HG02970 (cell line): ENCODE data around the gene DBF4.
"Not testable (repeated sequence)": the region's sequence is repeated elsewhere in the genome, so short reads cannot be mapped to it uniquely, and the experiment has no call there.

Source experiments
- ATAC-seq: cut with Tn5 transposase; IDR thresholded peaks from one replicate; pipeline ENCODE4 v1.9.1; 2021; ENCODE audit warnings: mild to moderate bottlenecking, moderate library complexity, moderate number of reproducible peaks; ENCODE audit not compliant: unreplicated experiment, low FRiP score

The DBF4 gene

GRCh38 chr7:87876040-87876868 is at the start of gene DBF4, which contains the start of gene SLC25A40:
Gene DBF4, plus strand, starts transcription at chr7:87876493. Its CDS starts 240 bp downstream, at chr7:87876733.
Gene SLC25A40, minus strand, starts transcription at chr7:87876360. Its CDS starts 17,633 bp downstream, at chr7:87858727.
- ATAC-seq: peak; percentile 97

GRCh38 chr7:87828383-87828782 is 47.9 kb upstream of the DBF4 start:
- not testable (repeated sequence) for ATAC-seq

DNA sequence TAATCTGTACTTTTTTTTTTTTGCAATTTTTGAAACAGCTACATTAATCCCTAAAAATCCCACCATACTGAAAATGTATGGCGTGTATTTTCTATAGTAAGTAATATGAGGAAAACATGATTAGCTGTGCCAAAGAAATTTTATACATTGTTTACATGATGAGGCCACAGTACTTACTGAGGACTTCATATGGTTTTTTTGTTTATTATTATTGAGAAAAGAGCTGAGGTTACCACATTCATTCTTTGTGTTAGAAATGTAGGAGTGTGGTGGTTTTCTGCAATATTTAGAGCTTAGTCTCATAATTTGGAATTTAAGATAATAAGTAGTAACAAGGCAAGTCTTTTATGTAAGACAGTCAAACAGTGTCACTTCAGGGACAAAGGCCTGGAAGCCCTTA is 45.2 kb upstream of the DBF4 start:
- no peak for ATAC-seq

DNA sequence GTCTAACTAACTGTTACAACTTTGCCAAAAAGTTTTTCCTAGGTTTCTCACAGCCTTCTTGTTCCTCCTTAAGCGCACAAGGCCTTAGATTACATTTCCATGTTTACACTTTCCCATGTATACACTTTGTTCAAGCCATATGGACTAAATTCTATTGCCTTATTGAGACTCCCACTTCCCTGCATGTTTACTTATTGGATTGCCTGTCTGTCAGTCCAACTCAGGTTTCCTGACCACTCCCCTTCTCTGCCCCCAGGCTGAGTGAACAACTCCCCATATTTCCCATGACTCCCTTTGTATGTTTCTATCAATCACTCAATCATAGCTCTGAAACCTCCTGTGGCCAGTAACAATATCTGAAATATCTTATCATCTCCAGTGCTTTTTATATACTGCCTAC is 43.2 kb upstream of the DBF4 start:
- no peak for ATAC-seq

DNA sequence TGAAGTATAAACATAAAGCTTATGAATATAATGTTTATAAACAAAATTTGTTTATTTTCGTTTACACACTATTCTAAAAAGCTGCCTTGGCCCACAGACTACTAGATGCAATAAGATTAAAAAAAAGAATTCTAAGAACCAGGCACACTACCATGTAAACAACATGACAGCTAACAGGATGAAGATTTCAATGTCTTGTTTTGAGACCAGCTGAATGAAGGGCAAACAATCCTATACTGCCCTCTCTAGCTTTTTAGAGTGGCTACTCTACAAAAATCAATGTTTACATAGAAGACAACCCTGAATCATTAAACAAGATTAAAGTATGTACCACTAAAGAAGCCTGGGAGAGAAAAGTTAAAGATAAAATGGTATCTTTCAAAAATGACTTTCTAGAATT is 38.7 kb upstream of the DBF4 start:
- ATAC-seq: no peak

GRCh38 chr7:87850836-87851593 is 25.3 kb upstream of the DBF4 start:
- no peak for ATAC-seq

GRCh38 chr7:87852306-87852705 is 24.0 kb upstream of the DBF4 start:
- ATAC-seq: no peak

- no peak for ATAC-seq
Observed at GRCh38 chr7:87853237-87853864, 22.9 kb upstream of the DBF4 start.

- ATAC-seq: no peak
Observed at GRCh38 chr7:87858417-87859100, 17.7 kb upstream of the DBF4 start.

DNA sequence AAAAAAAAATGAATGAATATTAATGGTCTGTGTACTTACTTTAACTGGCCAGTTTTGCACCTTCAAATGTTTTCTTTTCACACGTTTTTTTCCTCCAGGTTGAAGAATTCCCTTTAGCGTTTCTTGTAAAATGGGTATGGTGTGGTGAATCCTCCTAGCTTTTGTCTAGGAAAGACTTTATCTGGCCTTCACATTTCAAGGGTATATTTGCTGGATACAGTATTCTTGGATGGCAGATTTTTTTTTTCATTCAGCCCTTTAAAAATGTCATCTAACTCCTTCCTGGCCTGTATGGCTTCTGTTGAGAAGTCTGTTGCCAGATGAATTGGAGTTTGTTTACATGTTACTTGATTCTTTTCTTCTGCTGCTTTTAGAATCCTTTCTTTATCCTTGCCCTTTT is 10.2 kb upstream of the DBF4 start:
- no peak for ATAC-seq

DNA sequence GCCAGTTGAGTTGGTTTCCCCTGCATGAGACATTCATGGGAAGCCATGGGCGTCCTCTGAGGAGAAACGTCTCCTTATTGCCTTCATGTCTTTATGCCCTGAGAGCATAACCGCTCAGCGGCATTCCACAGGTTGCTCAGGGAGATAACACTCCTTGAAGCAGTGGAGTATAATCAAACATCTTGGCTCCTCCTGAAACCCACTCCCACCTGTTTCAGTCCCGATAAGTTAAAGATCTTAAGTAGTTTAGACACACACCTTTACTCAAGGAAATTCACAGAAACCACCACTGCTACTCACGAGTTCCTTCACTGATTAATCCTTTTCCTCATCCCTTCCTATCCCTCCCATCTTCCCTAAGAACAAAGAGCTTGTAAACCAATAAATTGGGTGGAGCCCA is 9.8 kb upstream of the DBF4 start:
- not testable (repeated sequence) for ATAC-seq

- no peak for ATAC-seq
Observed at GRCh38 chr7:87870471-87870870, 5.8 kb upstream of the DBF4 start.

DNA sequence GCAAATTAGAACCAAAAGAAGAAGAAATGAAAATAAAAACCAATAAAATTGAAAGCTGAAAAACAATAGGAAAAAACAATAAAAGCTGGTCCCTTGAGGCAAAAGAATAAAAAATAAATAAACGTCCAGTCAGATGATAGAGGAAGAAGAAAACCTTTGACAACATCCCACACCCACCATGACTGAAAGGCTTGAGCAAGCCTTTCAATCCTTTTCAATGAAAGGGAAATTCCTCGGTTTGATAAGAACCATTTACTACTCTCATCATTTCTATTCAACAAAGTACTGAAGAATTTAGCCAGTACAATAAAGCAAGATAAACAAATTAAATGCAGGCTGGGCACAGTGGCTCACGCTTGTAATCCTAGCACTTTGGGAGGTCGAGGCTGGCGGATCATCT is 3.9 kb upstream of the DBF4 start:
- ATAC-seq: no peak

- ATAC-seq: not testable (repeated sequence)
Observed at GRCh38 chr7:87873328-87873727, 3.0 kb upstream of the DBF4 start.

GRCh38 chr7:87874066-87874465 is 2.2 kb upstream of the DBF4 start:
- no peak for ATAC-seq

DNA sequence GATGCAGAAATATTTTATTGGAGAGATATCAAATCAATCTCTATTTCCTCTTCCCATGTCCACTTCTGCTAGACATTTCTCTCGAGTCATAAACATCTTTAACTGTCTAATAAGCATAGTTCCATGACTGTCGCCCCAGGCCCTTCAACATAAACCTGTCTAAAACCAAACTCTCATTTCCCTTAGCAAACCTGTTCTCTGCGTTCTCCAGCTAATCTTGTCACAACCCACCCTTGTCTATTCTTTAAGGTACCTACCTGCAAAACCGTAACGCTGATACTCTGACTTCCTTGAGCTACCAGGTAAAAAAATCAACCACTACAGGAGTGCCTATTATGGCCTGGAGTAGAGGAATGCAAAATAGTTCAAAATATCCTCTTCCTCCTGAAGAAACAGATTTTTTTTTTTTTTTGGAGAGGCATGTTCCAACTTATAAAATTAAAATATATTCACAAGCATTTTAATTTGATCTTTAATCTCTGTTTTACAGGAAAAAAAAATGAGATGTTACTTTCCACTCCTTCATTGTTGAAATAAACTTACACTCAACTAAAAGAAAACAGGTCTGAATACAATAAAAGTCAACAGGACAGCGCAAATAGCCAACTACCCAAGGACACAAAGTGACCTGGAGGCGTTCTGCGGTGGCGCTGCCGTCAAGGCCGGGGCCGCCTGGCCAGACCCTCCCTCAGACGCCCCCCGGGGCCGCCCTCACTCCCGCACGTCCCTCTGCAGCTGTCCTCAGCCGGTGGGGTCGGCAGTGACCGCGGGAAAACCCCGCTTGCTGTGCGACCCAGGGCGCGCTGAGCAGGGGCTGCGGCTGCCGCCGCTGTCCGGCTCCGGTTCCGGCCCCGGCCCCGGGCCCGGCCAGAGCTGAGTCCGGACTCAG is 898 bp upstream of the DBF4 start:
- ATAC-seq: peak; percentile 18

DNA sequence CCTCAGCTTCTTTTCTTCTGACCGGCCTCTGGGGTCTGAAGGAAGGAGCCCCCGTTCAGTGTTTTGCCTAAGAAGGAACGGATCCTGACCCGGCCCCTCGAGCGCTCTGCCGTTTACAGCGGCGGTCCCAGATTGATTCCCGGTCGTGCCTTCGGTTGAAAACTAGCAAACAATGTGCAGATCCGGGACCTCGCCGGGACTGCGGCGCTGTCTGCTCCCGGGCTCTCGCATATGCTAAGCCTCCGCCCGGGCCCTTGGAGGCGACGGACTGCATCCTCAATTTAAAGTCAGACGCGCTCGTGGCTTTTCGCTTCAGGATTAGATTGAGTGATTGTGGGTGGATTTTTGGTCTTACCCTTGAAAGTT is 559 bp downstream of the DBF4 start:
- ATAC-seq: no peak

DNA sequence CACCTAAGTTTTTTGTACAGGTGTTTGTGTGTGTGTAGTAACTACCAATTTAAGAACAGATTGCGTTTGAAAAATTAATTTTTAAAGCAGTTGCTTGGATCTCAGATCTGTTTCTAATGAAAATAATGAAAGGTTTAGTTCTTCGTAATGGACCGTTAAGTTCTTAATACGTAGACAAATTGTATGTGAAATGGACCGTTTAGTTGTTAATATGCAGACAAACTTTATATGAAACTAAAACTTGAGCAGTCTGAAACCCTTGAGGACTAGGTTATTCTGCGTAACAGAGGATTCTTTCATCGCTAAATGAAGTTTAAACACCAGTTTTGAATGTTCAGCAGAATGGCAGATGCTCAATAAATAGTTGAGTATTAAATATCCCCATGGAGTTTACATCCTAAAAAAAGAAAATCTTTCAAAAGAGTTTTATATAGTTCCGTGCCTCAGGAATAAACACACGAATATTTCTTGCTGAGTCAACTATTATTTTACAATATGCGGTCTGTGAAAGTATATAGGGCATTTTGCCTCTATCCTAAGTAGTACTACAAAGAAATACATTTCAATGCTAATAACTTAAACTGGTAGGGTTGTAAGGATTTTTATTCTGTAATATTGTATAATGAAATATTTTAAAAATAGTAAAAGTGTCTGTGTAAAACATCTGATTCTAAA is 1.2 kb downstream of the DBF4 start:
- ATAC-seq: no peak

DNA sequence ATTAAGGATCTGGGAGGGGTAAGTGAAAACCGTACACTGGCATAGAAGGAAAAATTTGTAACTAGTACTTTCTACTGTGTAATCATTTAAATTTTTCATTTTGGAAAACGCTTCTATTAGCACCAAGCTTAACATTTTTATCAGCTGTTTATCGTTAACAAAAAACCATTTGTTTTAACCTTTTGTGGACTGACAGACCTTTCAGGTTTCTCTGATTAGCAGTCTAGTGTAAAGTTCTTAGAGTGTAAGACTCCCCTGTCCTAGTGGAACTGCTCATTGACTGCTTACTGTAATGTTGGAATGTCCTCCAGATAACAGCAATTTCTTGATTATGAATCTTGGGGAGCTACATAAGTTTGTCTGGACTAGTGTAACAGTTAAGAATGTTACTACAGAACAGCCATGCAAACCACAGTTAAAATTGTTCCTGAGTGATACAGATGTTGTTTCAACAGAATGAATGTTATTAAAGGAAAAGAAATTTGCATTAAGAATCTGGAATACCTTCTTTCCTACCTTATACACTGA is 2.0 kb downstream of the DBF4 start:
- no peak for ATAC-seq
